Measurements from ENCODE around the gene GMCL2. TPM values are rescaled to one million over a fixed set of nuclear protein-coding genes. Genes with fewer than 3 reads are reported as not detected.

GMCL2 gene
- polyA plus RNA-seq, 1 donor from 2014 or later = not detected

GRCh38 chr5:178231539-178232123, 44.5 kb upstream of the GMCL2 start:
- Histone ChIP-seq H4K20me1 (ENCODE audit: insufficient read depth) (no peaks in the 10 kb centered on the region), H3K9me3 (ENCODE audit: low read length) (peaks cover 5% of the 10 kb centered on the region), H3K27ac (ENCODE audit: low read length) (peak overlapping the region; percentile 45), H3K4me2 (ENCODE audit: low read length) (peak overlapping the region; percentile 77), H3F3A (ENCODE audit: insufficient read depth, low read length, poor library complexity, severe bottlenecking) (no peaks in the 10 kb centered on the region), H3K9me2 (ENCODE audit: insufficient read depth, low read length) (no peaks in the 10 kb centered on the region), H3K27me3 (ENCODE audit: insufficient read depth, low read depth, low read length) (no peaks in the 10 kb centered on the region), H2AFZ (ENCODE audit: low read depth, low read length) (peak overlapping the region; percentile 97), H3K36me3 (ENCODE audit: insufficient read depth, low read length) (no peaks in the 10 kb centered on the region), H3K9ac (ENCODE audit: low read length) (peak overlapping the region; percentile 86), H3K79me2 (replicated peaks; ENCODE audit: insufficient read depth, low read length) (peaks cover 9% of the 10 kb centered on the region), H3K4me3 (ENCODE audit: low read length) (peak overlapping the region; percentile 94)
- TF ChIP-seq POLR2AphosphoS5 (IDR thresholded peaks at IDR 0.05) (no peak), CTCF (IDR thresholded peaks at IDR 0.05; ENCODE audit: poor library complexity, severe bottlenecking) (no peak), RAD21 (conservative IDR thresholded peaks at IDR 0.05) (no peak), REST (IDR thresholded peaks at IDR 0.05; ENCODE audit: borderline replicate concordance) (no peak), SMC3 (conservative IDR thresholded peaks at IDR 0.05; ENCODE audit: poor library complexity) (no peak), TAF1 (IDR thresholded peaks at IDR 0.05; ENCODE audit: low read depth) (no peak), EZH2 (IDR thresholded peaks at IDR 0.05; ENCODE audit: borderline replicate concordance, insufficient read depth, low read length, poor library complexity, severe bottlenecking) (no peak)

- peaks cover 9% of the 10 kb centered on the region for H3K79me2 ChIP-seq (replicated peaks; ENCODE audit: insufficient read depth, low read length)
- peaks cover 5% of the 10 kb centered on the region for H3K9me3 ChIP-seq (ENCODE audit: low read length)
- no peak overlapping the region for H2AFZ ChIP-seq (ENCODE audit: low read depth, low read length)
- peak overlapping the region; percentile 94 for H3K4me3 ChIP-seq (ENCODE audit: low read length)
- H3K27ac ChIP-seq (ENCODE audit: low read length) = no peak overlapping the region
- H3K27me3 ChIP-seq (ENCODE audit: insufficient read depth, low read depth, low read length) = no peaks in the 10 kb centered on the region
- H4K20me1 ChIP-seq (ENCODE audit: insufficient read depth) = no peaks in the 10 kb centered on the region
- H3F3A ChIP-seq (ENCODE audit: insufficient read depth, low read length, poor library complexity, severe bottlenecking) = no peaks in the 10 kb centered on the region
- H3K9ac ChIP-seq (ENCODE audit: low read length) = no peak overlapping the region
- H3K9me2 ChIP-seq (ENCODE audit: insufficient read depth, low read length) = no peaks in the 10 kb centered on the region
- H3K36me3 ChIP-seq (ENCODE audit: insufficient read depth, low read length) = no peaks in the 10 kb centered on the region
- H3K4me2 ChIP-seq (ENCODE audit: low read length) = peak overlapping the region; percentile 77
- TF ChIP-seq EZH2 (IDR thresholded peaks at IDR 0.05; ENCODE audit: borderline replicate concordance, insufficient read depth, low read length, poor library complexity, severe bottlenecking) (no peak), SMC3 (conservative IDR thresholded peaks at IDR 0.05; ENCODE audit: poor library complexity) (no peak), POLR2AphosphoS5 (IDR thresholded peaks at IDR 0.05) (no peak), MXI1 (conservative IDR thresholded peaks at IDR 0.05; ENCODE audit: poor library complexity, severe bottlenecking) (no peak), EP300 (conservative IDR thresholded peaks at IDR 0.05; ENCODE audit: poor library complexity, severe bottlenecking) (no peak)
Observed at GRCh38 chr5:178230879-178231538, 43.8 kb upstream of the GMCL2 start.
